Esophagus muscularis mucosa (tissue), 2 donors: Measurements from ENCODE around the gene GNAZ.

Experiments
- POLR2A ChIP-seq: fragments of 450-650 bp; IDR thresholded peaks from one replicate; pipeline ENCODE4 v1.6.1; 2017; ENCODE audit warnings: antibody characterized with exemption, moderate library complexity, mild to moderate bottlenecking, low read depth
- POLR2AphosphoS5 ChIP-seq, 2 donors: sonication (generic); formaldehyde crosslinking; IDR thresholded peaks; one replicate each; pipeline ENCODE4 v1.6.1; 2017; ENCODE audit warnings: antibody characterized with exemption in 2 of 2

GRCh38 chr22:23106906-23107367 is 36.6 kb downstream of the GNAZ start:
- TF ChIP-seq POLR2A (no peak), POLR2AphosphoS5 (IDR thresholded peaks at IDR 0.05) (no peak)
